Embryonic facial prominence (tissue), 1 donor: ENCODE data around the gene PNKP.
A peak's percentile ranks its signal among the peaks of the same experiment; 100 is the strongest.

Experiments
- DNase-seq: peaks from one replicate; pipeline ENCODE4 v3.0.0-alpha.2; 2016; ENCODE audit errors: extremely low spot score

PNKP gene

GRCh38 chr19:49866933-49867782 lies at the start of gene PNKP:
PNKP (minus strand) TSS chr19:49867576; CDS start chr19:49867204, 372 bp downstream.
- peak; percentile 90 for DNase-seq

GRCh38 chr19:49915271-49915670 lies 47.9 kb upstream of the PNKP start:
- no peak for DNase-seq

GRCh38 chr19:49913720-49914119 lies 46.3 kb upstream of the PNKP start:
- DNase-seq = no peak

GRCh38 chr19:49912965-49913685 lies 45.7 kb upstream of the PNKP start:
- DNase-seq = no peak

GRCh38 chr19:49911381-49912145 lies 44.2 kb upstream of the PNKP start:
- DNase-seq = no peak

- no peak for DNase-seq
Observed at GRCh38 chr19:49910179-49910578, 42.8 kb upstream of the PNKP start.

GRCh38 chr19:49908480-49909420 lies 41.4 kb upstream of the PNKP start:
- no peak for DNase-seq

GRCh38 chr19:49907745-49908446 lies 40.5 kb upstream of the PNKP start:
- DNase-seq = no peak

GRCh38 chr19:49906879-49907564 lies 39.6 kb upstream of the PNKP start:
- no peak for DNase-seq

- no peak for DNase-seq
Observed at GRCh38 chr19:49904136-49904535, 36.8 kb upstream of the PNKP start.

- no peak for DNase-seq
Observed at GRCh38 chr19:49896863-49897621, 29.7 kb upstream of the PNKP start, which contains the start of gene IL4I1. IL4I1 (minus strand) TSS chr19:49896887; CDS start chr19:49896160, 727 bp downstream.

- DNase-seq = no peak
Observed at GRCh38 chr19:49895566-49896297, 28.4 kb upstream of the PNKP start.

- DNase-seq = no peak
Observed at GRCh38 chr19:49894879-49895565, 27.6 kb upstream of the PNKP start.

GRCh38 chr19:49894011-49894664 lies 26.8 kb upstream of the PNKP start:
- DNase-seq = no peak

- DNase-seq = no peak
Observed at GRCh38 chr19:49892716-49893115, 25.3 kb upstream of the PNKP start.

- DNase-seq = no peak
Observed at GRCh38 chr19:49891393-49891792, 24.0 kb upstream of the PNKP start.
